ENCODE measurements around the gene HCFC1R1.
A peak's percentile ranks its signal among the peaks of the same experiment; 100 is the strongest.
"Not testable (repeated sequence)": the region's sequence is repeated elsewhere in the genome, so short reads cannot be mapped to it uniquely, and the experiment has no call there.

Gene HCFC1R1

DNA sequence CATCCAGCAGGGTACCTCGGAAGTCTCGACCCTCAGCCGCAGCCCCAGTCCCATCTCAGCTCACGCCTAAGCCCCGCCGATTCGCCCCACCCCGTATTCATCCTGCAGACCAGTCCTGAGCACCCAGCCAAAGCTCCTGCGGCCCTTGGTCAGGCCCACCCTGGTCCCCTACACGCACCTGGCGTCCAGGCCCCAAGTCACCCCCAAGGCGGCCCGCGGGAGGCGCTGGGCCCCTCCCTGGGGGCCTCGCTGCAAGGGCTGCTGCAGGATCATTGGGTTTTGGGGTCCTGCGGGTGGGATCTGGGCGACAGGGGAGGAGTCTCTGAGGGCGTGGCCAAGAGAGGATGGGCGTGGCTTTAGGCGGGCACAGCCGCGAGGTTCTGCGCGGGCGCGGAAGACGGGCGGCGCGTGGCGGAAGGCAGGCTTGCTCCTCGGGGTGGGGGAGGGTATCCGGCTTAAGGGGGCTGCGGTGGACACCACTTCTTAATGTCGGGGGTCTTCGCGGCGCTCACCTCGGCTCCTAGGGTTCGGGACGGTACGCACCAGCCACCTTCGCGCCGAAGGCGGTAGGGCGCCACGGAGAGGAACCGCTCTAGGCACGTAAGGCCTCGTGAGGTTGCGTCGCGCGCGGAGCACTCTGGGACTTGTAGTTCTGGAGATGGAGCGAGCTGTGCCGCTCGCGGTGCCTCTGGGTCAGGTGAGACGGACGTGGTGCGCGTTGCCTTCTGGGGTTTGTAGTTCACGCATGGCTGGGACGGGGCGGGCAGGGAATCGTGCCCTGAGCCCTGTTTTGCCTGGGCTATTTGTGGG lies at the start of gene HCFC1R1, which contains the start of gene THOC6:
Gene HCFC1R1 (minus strand): TSS at position 274 of the 810 bp plus-strand sequence. CDS start 1 bp downstream, at position 273.
Gene THOC6 (plus strand): TSS at position 367 of the 810 bp plus-strand sequence. CDS start 292 bp downstream, at position 659.
- DNase-seq = peak; percentile 98

DNA sequence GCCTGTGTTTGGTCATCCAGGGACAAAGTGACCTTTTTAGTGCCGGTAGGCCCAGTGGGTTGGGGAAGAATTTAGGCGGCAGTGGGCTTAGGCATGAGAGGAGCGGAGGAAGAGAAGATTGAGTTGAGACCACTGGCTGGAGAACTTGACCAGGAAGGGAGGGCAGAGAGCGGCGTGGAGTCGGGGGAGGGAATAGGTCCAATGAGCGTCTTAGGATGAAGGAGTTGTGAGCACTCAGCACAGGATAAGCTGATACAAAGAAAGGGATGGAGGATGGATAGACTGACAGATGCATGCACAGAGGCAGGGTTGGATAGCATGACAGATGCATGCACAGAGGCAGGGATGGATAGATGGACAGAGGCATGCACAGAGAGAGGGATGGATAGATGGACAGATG lies 49.7 kb upstream of the HCFC1R1 start:
- DNase-seq = no peak

GRCh38 chr16:3072576-3073263 lies 49.0 kb upstream of the HCFC1R1 start:
- not testable (repeated sequence) for DNase-seq

DNA sequence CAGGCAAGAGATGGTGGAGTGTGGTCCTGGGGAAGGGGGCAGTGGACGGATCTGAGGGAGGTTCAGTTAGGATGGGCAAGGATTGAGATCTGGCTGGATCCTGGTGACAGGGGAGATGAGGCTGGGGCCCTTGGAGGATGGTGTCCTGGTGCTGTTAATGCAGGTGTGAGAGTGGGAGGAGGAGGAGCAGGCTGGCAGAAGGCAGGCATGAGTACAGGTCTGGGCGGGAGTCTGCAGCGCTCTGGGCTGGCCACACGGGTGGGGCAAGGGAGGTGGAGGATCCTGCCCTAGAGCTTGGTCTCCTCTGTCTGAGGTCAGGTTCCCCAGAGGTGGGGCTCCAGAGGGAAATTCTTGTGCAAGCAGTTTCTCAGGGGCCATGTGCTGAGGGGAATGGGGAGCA lies 48.4 kb upstream of the HCFC1R1 start:
- DNase-seq = not testable (repeated sequence)

- DNase-seq = no peak
These were observed 47.9 kb upstream of the HCFC1R1 start for GRCh38 chr16:3071655-3072054.

DNA sequence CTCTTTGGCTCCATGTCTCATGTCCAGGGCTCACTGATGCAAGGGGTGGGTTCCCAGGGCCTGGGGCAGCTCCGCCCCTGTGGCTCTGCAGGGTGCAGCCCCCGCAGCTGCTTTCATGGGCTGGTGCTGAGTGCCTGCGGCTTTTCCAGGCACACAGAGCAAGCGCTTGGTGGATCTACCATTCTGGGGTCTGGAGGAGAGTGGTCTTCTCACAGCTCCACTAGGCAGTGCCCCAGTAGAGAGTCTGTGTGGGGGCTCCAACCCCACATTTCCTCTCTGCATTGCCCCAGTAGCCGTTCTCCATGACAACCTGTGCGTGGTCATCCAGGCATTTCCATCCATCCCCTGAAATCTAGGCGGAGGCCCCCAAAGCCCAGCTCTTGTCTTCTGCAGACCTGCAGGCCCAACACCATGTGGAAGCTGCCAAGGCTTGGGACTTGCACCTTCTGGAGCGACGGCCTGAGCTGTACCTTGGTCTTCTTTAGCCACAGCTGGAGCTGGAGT lies 46.9 kb upstream of the HCFC1R1 start:
- DNase-seq = no peak

GRCh38 chr16:3069146-3069545 lies 45.4 kb upstream of the HCFC1R1 start:
- not testable (repeated sequence) for DNase-seq

DNA sequence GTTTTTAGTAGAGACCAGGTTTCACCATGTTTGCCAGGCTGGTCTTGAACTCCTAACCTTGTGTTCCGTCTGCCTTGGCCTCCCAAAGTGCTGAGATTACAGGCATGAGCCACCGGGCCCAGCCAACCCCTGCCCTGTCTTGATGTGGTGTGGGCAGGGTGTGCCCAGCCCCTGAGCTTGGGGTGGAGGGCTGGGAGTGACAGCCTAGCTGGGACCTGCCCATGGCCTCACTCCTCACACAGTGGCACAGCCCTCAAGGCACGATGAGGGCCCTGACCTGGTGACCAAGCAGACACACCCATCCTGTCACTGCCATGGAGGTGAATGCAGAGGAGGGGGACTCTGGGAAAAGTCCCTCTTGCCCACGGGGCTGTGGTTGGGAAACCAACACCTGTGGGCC lies 44.7 kb upstream of the HCFC1R1 start:
- no peak for DNase-seq

DNA sequence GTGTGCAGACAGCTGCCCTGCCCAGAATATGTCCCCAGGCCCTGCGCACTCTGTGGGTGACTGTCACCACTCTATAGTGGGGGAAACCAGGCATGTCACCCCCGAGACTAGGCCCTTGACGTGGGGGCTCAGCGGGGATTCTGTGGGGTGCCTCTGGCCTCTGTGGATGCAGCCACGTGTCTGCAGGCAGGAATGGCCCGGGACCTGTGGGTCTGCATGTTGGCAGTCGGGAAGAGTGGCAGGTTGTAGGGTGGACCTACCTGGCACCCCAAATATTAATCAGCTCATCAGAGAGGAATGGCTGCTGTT lies 42.7 kb upstream of the HCFC1R1 start:
- no peak for DNase-seq

DNA sequence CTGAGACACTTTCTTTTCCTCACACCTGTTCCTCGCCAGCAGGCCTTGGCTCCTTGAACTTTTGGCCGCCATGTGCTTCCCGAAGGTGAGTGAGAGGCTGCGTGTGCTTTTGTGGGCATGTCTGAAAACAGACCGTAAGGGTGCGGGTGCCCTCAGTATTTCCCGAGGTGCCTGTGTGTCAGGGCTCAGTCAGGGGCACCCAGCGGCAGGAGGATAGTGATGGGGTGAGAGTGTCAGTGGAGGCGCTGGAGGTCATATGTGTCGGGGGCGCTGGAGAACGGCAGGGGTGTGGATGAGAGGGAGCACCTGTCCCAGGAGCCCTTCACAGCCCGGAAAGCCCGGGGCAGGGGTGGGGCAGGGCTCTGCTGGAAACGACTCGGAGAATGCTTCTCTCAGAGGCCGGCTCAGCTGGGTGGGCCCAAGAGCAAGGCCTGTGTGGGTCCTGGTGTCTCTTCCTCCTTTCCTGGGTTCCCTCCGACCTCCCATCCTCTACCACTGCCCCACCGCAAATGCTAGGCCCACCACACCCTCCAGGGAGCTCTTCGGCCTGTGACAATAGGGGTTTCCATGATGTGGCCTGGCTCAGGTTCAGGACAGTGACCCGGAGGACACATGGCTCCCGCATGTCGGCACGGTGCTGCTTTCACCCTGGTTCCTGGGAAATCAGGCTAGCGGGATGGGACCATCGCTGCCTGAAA lies 42.1 kb upstream of the HCFC1R1 start:
- no peak for DNase-seq

DNA sequence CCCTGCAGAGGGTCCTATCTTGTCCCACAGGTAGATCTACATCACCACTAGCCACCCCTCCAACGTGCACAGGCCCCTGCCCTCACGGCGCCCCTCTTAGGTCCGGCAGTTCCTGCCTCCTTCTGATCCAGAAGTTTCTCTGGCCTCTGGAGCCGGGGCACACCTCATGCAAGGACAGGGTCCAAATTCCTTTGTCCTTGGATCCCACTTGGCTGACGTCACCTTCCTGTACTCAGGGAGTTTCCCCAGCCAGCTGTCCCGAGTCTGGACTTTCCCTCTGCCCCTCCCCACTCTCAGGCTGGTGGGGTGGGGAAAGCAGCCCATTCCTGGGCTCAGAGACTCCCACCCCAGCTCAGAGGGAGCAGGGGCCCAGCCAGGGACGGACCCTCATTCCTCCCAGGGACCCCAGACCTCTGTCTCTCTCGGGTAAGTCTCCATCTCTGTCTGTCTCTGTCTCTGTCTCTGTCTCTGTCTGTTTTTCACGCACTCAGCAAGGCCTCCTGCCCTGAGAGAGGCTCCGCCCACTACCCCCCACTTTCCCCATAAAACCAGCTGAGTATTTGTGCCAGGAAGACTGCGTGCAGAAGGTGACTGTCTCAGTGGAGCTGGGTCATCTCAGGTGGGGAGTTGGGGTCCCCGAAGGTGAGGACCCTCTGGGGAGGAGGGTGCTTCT lies 41.5 kb upstream of the HCFC1R1 start, which contains the start of gene IL32:
Gene IL32 (plus strand): TSS at position 572 of the 673 bp plus-strand sequence. CDS start 172 bp downstream, outside the sequence.
- no peak for DNase-seq

- DNase-seq = no peak
These were observed 40.1 kb upstream of the HCFC1R1 start for GRCh38 chr16:3063625-3064386.

DNA sequence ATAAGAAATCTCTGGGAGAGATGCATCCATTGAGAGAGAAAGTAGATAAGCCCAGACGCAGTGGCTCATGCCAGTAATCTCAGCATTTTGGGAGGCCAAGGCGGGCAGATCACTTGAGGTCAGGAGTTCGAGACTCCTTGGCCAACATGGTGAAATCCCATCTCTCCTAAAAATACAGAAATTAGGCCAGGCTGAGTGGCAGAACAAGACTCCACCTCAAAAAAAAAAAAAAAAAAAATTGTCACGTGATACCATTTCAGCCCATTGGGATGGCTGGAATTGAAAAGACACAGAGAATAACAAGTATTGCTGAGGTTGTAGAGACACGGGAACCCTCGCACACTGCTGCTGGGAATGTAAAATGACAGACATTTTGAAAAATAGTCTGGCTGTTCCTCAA lies 38.8 kb upstream of the HCFC1R1 start:
- no peak for DNase-seq

GRCh38 chr16:3060339-3061127 lies 36.8 kb upstream of the HCFC1R1 start:
- no peak for DNase-seq

- DNase-seq = no peak
These were observed 36.0 kb upstream of the HCFC1R1 start for GRCh38 chr16:3059723-3060242.

DNA sequence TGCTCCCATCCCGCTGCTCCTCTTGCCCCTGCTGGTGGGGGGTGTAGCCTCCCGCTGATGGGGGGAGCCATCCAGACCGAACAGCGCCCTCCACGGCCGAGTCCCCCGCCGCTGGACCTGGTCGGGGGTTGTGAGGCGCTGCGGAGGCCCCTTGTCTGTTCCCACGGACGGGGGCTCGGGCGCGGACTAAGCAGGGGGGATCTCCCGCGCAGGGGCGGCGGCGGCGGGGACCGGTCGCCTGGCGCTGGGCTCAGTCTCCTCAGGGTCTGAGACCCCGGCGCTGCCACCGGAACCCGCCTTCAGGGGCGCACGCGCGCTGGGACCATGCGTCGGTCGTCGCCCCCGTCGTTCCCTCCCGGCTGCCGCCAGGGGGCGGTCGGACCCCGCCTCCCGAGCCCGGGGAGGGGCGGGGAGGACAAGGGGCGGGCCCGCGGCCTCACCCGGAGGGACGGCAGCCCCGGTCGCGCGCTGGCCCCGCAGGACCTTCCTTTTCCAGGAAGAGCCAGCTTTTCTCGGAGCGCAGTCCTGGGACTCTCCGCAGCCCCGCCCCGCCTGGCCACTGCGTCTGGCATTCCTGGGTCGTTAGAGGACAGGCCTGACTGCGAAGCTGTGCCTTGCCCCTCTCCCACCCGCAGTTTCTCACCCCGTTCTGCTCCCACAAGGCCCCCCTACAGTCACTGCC lies 35.4 kb upstream of the HCFC1R1 start:
- DNase-seq = peak; percentile 84

GRCh38 chr16:3058139-3059030 lies 34.6 kb upstream of the HCFC1R1 start:
- peak; percentile 31 for DNase-seq

DNA sequence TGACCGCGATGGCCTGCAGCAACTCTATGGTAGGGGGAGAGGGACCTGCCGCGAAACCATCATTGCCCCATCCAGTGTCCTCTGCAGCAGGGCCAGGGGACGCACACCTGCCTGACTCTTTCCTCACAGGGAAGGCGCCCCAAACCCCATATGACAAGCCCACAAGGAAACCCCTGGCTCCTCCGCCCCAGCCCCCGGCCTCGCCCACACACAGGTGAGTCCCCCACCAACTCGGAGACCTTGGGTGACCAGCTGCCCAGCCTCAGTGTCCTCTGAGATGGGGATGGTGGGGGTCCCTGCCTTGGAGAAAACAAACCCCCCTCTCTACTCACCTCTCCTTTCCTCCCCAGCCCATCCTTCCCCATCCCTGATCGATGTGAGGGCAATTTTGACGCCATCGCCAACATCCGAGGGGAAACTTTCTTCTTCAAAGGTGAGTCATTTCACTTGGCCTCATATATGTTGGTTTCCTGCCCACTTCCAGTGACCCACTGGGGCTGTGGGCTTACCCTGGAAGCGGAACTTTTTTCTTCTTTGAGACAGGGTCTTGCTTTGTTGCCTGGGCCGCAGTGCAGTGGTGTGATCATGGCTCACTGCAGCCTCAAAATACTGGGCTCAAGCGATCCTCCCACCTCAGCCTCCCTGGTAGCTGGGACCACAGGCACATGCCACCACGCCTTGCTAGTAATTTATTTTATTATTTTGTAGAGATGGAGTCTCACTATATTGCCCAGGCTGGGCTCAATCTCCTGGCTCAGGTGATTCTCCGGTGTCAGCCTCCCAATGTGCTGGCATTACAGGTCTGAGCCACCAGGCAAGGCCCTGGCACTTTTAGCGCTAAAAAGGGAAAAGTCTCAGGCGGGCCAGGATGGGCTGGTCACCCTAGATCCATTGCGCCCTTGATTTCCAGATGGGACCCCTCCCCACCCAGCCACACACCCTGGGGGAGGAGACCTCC lies 33.7 kb upstream of the HCFC1R1 start:
- no peak for DNase-seq
